RWPE1 (cell line): ENCODE results near the gene PLEKHB2.
"Not testable (repeated sequence)": the region's sequence is repeated elsewhere in the genome, so short reads cannot be mapped to it uniquely, and the experiment has no call there.

ENCODE experiments used
- CTCF ChIA-PET: fragments of 350-600 bp; sonication (Branson Sonifier 250); formaldehyde crosslinking; extraction: SDS; loops from one replicate; lab custom pipeline; 2021; lab: Yijun Ruan, JAX
- POLR2A ChIA-PET: fragments of 400-600 bp; formaldehyde crosslinking; extraction: SDS; loops from one replicate; lab custom pipeline; 2020; ENCODE audit warnings: antibody characterized with exemption; ENCODE audit not compliant: low non-redundant PET; lab: Yijun Ruan, JAX
- DNase-seq: peaks from one replicate; pipeline ENCODE4 v3.0.0; 2012; ENCODE audit warnings: low spot score
- H3K27ac ChIP-seq: fragments of 450-650 bp; 2 replicates; pipeline ENCODE4 v1.5.1; 2017
- TF ChIP-seq, protein P1 (sequence below): fragments of 450-650 bp; conservative IDR thresholded peaks from 2 replicates; pipeline ENCODE4 v1.5.1; 2017; ENCODE audit warnings: low read depth, mild to moderate bottlenecking

The PLEKHB2 gene

DNA sequence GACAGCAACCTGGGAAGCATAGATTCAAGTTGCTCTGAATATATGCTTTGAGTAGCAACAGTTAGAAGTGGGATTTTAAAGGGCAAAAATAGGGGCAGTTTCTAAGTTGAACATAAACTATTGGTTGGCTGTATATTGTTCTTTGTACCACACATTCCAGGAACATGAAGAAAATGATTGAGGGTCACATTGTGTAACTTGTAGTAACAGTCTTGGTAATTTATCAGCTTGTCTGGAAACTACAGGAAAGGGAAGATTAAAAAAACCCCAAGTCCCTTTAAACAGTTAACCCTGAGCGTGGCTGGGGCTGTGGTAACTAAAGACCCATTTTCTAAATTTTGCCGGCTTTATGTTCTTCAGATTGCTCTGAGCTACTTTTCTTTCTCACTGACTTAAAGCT is 7.4 kb downstream of the PLEKHB2 start:
- no peak for DNase-seq
- ChIA-PET CTCF (no interaction called here), POLR2A (no interaction called here)
- no peak overlapping the region for H3K27ac ChIP-seq
- TF ChIP-seq, protein P1, sequence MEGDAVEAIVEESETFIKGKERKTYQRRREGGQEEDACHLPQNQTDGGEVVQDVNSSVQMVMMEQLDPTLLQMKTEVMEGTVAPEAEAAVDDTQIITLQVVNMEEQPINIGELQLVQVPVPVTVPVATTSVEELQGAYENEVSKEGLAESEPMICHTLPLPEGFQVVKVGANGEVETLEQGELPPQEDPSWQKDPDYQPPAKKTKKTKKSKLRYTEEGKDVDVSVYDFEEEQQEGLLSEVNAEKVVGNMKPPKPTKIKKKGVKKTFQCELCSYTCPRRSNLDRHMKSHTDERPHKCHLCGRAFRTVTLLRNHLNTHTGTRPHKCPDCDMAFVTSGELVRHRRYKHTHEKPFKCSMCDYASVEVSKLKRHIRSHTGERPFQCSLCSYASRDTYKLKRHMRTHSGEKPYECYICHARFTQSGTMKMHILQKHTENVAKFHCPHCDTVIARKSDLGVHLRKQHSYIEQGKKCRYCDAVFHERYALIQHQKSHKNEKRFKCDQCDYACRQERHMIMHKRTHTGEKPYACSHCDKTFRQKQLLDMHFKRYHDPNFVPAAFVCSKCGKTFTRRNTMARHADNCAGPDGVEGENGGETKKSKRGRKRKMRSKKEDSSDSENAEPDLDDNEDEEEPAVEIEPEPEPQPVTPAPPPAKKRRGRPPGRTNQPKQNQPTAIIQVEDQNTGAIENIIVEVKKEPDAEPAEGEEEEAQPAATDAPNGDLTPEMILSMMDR = no peak

DNA sequence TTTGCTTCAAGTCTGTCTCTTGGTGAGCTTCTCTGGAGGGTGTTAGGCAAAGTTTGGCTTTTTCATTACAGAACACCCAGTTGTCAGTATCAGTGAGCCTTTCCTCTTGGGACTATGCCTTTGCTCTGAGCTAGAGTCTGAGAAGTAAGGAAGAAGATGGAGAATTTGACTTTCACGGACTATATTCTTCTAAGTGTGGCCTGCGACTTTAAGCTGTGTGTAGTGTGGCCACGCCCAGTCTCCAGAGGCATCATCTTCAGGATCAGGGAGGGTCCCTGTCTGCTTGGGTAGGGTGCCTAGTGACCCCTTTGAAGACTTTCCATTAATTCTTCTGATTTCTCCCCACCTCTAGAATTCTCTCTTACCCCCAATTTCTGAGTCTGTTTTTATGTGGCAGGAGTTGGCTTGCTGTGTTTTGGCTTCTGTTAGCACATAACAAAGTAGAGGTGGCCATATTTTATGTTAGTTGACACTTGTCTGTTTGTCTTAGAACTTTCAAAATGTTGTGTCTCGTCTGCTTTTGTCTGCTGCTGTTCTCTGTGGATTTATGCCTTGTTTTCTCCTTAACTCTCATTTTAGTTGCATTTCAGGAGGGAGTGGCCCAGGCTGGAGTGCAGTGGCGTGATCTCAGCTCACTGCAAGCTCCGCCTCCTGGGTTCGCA is 8.6 kb downstream of the PLEKHB2 start:
- DNase-seq = no peak
- TF ChIP-seq, protein P1 = no peak
- ChIA-PET POLR2A (no interaction called here), CTCF (no interaction called here)
- no peak overlapping the region for H3K27ac ChIP-seq

DNA sequence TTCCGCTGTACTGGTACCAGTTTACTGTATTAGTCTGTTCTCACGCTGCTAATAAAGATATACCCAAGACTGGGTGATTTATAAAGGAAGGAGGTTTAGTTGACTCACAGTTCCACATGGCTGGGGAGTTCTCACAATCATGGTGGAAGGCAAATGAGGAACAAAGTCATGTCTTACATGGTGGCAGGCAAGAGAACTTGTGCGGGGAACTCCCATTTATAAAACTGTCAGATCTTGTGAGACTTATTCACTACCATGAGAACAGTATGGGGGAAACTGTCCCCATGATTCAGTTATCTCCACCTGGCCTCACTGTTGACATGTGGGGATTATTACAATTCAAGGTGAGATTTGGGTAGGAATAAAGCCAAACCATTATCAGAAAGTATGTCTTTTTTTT is 9.8 kb downstream of the PLEKHB2 start:
- CTCF ChIA-PET, H3K27ac ChIP-seq, POLR2A ChIA-PET, DNase-seq: not testable (repeated sequence)

DNA sequence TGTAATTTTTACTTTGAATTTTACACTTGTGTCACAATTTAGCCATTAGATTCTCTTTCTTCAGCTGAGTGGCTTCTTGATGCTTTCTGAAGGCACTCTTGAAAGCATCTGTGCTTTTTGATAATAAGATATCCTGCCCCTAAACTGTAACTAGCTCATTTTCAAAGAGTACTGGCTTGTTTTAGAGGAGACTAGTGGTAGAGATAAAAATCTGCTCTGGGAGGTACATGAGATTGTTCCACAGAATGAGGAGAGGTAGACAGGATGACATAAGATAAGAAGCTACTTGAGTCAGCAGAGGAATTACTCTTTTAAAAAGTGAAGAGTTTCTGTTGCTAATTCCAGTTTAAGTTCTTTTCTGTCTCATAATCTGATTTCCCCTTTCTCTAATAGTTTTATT is 10.6 kb downstream of the PLEKHB2 start:
- ChIA-PET POLR2A (no interaction called here), CTCF (no interaction called here)
- H3K27ac ChIP-seq = no peak overlapping the region
- no peak for DNase-seq
- TF ChIP-seq, protein P1 = no peak

DNA sequence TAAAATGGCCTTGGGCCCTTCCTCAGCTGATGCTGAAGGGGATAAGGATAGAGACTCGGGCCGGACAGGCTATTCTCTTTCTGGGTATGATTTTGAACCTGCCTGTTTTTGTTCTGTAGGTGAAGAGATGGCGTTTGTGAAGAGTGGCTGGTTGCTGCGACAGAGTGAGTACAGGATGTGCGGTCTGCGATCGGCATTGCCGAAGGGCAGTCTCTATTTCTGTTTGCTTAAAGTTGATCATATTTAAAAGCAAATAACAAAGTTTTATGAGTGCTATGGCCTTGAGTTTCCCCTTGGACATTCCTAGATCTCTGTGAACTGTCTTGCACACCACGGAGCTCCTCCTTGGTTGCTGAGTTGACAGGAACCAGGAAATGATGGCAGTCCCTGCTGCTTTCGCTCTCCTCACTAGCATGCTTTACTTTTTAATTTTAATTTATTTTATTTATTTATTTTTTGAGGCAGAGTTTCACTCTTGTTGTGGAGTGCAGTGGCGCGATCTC is 15.7 kb downstream of the PLEKHB2 start:
- H3K27ac ChIP-seq = no peak overlapping the region
- TF ChIP-seq, protein P1 = no peak
- ChIA-PET CTCF (no interaction called here), POLR2A (no interaction called here)
- DNase-seq = no peak

DNA sequence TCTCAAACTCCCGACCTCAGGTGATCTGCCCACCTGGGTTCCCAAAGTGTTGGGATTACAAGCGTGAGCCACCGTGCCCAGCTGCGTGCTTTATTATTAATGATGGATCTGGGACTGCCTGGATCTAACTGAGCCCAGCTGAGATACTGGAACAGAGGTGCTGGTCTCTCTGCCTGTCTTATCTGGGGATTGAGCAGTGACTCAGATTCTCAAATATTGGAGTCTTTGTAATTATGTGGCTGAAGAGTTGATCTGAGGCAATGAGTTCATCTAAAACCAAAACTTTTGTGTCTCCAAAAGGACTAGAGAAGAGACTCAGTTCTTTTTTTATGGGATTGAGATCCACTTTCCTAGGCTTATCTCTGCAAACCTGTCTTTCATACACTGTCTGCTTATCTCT is 16.3 kb downstream of the PLEKHB2 start:
- CTCF ChIA-PET = no interaction called here
- TF ChIP-seq, protein P1 = no peak
- DNase-seq = no peak
- POLR2A ChIA-PET = no interaction called here
- H3K27ac ChIP-seq = no peak overlapping the region

DNA sequence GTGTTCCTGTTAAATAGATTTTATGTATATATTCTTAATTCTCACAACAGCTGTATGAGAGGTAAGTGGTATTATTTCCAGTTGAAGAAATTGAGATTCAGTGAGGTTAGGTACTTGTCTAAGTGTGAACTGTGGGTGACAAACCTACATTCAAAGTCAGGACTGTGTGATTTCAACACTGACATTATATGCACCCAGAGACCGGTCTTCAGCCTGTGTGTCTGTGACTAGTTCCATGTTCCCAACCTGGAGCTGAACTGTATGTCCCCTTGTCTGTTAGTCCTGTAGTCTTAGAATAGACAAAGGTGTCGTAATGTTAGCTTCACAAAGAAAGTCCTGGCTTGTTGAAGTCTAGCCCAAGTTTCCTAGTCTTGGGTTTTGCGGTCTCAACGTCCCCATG is 17.4 kb downstream of the PLEKHB2 start:
- DNase-seq = no peak
- POLR2A ChIA-PET = no interaction called here
- CTCF ChIA-PET = no interaction called here
- no peak overlapping the region for H3K27ac ChIP-seq
- TF ChIP-seq, protein P1 = no peak
